Colonic mucosa (tissue), 4 donors: ENCODE measurements around the gene MYOM3. TPM values are rescaled to one million over a fixed set of nuclear protein-coding genes. Genes with fewer than 3 reads are reported as not detected.

Experiments used
- DNase-seq: peaks from one replicate; pipeline ENCODE4 v3.0.0-alpha.2; 2020
- H3K27ac ChIP-seq: fragments of 200-600 bp; one replicate; pipeline ENCODE4 v1.8.0; 2021
- H3K27me3 ChIP-seq: fragments of 200-600 bp; one replicate; pipeline ENCODE4 v1.8.0; 2021
- H3K36me3 ChIP-seq: fragments of 200-600 bp; one replicate; pipeline ENCODE4 v1.8.0; 2021
- H3K4me1 ChIP-seq: fragments of 200-600 bp; one replicate; pipeline ENCODE4 v1.8.0; 2021; ENCODE audit warnings: mild to moderate bottlenecking
- H3K4me3 ChIP-seq: fragments of 200-600 bp; one replicate; pipeline ENCODE4 v1.8.0; 2021
- H3K9ac ChIP-seq, 2 donors: one replicate each; pipeline ENCODE4 v1.7.0; 2013; ENCODE audit warnings: control low read depth in 2 of 2, low read depth in 2 of 2, low read length in 2 of 2
- H3K9me3 ChIP-seq: fragments of 200-600 bp; one replicate; pipeline ENCODE4 v1.8.0; 2021
- intact Hi-C: fragments of 100-400 bp; cut with DNase I; formaldehyde crosslinking; loops from one replicate; pipeline ENCODE4 v1.14.1; 2022
- total RNA-seq, 2 donors: library from RNA; stranded (reverse); fragmentation: NEBNext Ultra II Directional in 1 of 2; extraction: Animal tissue kit (Norgen Biotek cat#: 25700) in 1 of 2; gene quantifications; one replicate each; pipeline ENCODE4 v1.2.1, GENCODE V29; 2021
- TF ChIP-seq, protein P1 (sequence below): fragments of 200-600 bp; IDR thresholded peaks from one replicate; pipeline ENCODE4 v1.8.0; 2022; ENCODE audit warnings: antibody characterized with exemption, mild to moderate bottlenecking
- donor health status: healthy.
- donor health status: DM: no; HTN: no; CAD: no.
- donor health status: DM: no; HTN: no; CAD: no.

Gene MYOM3
- total RNA-seq, 2 donors from 2014 or later: 1.8 to 3.3 TPM

DNA sequence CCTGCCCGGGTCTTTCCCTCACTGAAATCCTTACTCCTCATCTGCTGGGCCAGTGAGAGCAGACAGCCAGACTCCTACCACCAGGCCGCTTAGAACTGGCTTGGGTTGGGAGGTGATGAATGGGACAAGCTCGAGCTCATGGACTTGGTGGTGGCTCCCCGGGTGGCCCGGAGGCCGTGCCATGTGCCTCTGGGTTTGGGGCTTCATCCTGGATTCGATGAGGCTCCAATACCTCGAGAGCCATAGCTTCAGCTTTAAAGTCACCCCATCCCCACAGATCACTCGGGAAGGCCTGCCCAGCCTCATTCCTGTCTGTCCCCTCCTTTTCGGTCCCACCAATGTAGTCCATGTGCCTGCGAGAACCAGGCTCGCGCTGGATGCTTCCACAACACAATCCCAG, 51.5 kb downstream of the MYOM3 start:
- TF ChIP-seq, protein P1, sequence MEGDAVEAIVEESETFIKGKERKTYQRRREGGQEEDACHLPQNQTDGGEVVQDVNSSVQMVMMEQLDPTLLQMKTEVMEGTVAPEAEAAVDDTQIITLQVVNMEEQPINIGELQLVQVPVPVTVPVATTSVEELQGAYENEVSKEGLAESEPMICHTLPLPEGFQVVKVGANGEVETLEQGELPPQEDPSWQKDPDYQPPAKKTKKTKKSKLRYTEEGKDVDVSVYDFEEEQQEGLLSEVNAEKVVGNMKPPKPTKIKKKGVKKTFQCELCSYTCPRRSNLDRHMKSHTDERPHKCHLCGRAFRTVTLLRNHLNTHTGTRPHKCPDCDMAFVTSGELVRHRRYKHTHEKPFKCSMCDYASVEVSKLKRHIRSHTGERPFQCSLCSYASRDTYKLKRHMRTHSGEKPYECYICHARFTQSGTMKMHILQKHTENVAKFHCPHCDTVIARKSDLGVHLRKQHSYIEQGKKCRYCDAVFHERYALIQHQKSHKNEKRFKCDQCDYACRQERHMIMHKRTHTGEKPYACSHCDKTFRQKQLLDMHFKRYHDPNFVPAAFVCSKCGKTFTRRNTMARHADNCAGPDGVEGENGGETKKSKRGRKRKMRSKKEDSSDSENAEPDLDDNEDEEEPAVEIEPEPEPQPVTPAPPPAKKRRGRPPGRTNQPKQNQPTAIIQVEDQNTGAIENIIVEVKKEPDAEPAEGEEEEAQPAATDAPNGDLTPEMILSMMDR: no peak
- intact Hi-C loops: no loop called here
- H3K36me3 ChIP-seq: no peaks in the 10 kb centered on the region

DNA sequence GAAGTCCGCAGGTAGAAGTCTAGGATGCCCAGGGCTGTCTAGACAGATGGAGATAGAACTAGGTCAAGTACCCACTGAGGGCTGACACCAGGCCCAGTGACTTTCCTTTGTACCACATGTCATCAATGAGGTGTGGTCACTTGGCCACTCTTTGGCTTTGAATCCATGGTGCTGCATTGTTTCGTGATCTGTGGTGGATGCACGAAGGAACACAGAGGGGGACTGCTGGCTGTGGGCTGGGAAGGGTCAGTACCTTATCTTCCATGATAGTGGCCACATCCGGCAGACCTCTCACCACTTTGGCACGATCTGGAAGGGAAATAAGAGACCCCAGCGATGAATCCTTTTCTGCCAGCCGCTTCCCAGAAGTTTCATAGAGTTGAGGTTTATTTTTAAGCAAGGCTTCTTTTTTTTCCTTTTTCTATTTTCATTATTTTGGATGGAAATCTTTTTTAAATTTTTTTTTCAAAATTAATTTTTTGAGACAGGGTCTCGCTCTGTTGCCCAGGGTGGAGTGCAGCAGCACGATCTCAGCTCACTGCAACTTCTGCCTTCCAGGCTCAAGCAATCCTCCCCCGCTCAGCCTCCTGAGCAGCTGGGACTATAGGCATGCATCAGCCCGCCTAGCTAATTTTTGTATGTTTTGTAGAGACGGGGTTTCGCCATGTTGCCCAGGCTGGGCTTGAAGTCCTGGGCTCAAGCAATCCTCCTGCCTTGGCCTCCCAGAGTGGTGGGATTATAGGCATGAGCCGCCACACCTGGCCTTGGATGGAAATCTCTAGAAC, 53.1 kb downstream of the MYOM3 start:
- H3K4me1 ChIP-seq: no peaks in the 10 kb centered on the region
- H3K4me3 ChIP-seq: no peak overlapping the region
- no peak for DNase-seq
- TF ChIP-seq, protein P1: no peak
- H3K9me3 ChIP-seq: no peaks in the 10 kb centered on the region
- intact Hi-C loops: no loop called here
- no peaks in the 10 kb centered on the region for H3K27me3 ChIP-seq
- no peaks in the 10 kb centered on the region for H3K36me3 ChIP-seq
- no peak overlapping the region for H3K27ac ChIP-seq
- no peak overlapping the region for H3K9ac ChIP-seq

More for the DNA sequence above, 51.5 kb downstream of the MYOM3 start:
- no peaks in the 10 kb centered on the region for H3K27me3 ChIP-seq
- DNase-seq: no peak
- H3K4me3 ChIP-seq: no peak overlapping the region
- H3K9me3 ChIP-seq: no peaks in the 10 kb centered on the region
- no peak overlapping the region for H3K27ac ChIP-seq
- H3K4me1 ChIP-seq: no peaks in the 10 kb centered on the region
- no peak overlapping the region for H3K9ac ChIP-seq

DNA sequence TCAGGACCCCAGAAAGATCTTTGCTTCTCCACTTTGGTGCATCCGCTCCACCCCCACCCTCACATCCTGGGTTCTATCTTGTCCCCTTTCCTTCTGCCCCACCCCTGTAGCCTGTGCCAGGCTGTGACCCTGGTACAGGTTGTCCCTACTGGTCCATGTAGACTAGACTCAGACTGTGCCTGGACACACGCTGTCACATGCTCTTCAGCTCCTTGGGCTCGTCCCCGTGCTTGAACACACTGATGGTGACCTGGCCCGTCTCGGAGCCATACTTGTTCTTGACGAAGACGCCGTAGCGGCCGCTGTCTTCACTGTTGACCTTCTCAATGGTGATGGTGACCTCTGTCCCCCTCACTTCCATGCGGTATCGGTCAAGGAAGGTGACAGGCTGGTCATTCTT, 54.8 kb downstream of the MYOM3 start:
- no peaks in the 10 kb centered on the region for H3K27me3 ChIP-seq
- no peaks in the 10 kb centered on the region for H3K9me3 ChIP-seq
- no peak for DNase-seq
- intact Hi-C loops: no loop called here
- H3K36me3 ChIP-seq: no peaks in the 10 kb centered on the region
- H3K9ac ChIP-seq: no peak overlapping the region
- no peak overlapping the region for H3K27ac ChIP-seq
- H3K4me1 ChIP-seq: no peaks in the 10 kb centered on the region
- H3K4me3 ChIP-seq: no peak overlapping the region
- TF ChIP-seq, protein P1: no peak

DNA sequence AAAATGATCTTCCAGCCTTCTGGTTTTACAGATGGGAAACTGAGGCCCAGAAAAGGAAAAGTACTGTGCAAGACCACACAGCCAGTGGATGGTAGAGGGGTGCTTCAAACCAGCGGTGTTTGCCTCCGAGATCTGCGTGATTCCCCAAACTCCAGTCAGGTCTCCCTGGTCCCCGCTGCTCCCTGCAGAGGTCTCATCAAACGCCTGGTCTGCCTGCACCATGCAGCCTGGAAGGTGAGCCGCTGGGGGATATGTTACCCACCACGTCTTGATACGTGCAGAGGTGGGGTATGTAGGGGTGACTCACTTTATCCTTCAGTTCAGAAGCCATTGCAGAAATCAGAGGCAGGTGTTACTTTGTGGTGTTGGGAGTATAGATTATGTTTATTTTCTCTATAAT, 56.3 kb downstream of the MYOM3 start:
- H3K9ac ChIP-seq: no peak overlapping the region
- no peaks in the 10 kb centered on the region for H3K4me1 ChIP-seq
- TF ChIP-seq, protein P1: no peak
- H3K4me3 ChIP-seq: no peak overlapping the region
- H3K27ac ChIP-seq: no peak overlapping the region
- H3K27me3 ChIP-seq: no peaks in the 10 kb centered on the region
- no peak for DNase-seq
- intact Hi-C loops: no loop called here
- H3K36me3 ChIP-seq: no peaks in the 10 kb centered on the region
- no peaks in the 10 kb centered on the region for H3K9me3 ChIP-seq

DNA sequence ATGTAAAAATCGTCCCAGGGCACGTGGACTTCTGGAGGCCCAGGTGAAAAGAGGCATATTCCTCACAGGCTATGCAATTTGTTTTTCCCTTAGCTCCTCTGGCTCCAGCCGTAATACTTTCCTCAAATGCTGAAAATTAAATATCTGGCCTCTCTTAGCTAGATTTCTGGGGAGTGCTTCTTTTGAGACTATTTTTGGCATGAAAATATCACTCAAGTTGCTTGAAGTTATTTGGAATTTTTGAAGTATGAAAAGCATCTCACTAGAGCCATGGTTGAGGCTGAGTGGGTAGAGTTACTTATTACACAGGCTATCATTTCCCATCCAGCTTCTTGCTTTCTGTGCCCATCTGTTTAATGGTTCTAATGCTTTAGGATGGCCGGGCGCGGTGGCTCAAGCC, 59.7 kb downstream of the MYOM3 start:
- no peaks in the 10 kb centered on the region for H3K27me3 ChIP-seq
- no peak for DNase-seq
- H3K4me1 ChIP-seq: no peaks in the 10 kb centered on the region
- H3K9me3 ChIP-seq: no peaks in the 10 kb centered on the region
- no peaks in the 10 kb centered on the region for H3K36me3 ChIP-seq
- intact Hi-C loops: no loop called here
- TF ChIP-seq, protein P1: no peak
- H3K4me3 ChIP-seq: no peak overlapping the region
- no peak overlapping the region for H3K27ac ChIP-seq
- H3K9ac ChIP-seq: no peak overlapping the region
